SK-N-SH (cell line): ENCODE results near the gene CD244. TPM values are rescaled to one million over a fixed set of nuclear protein-coding genes. Genes with fewer than 3 reads are reported as not detected.
"Not testable (repeated sequence)": the region's sequence is repeated elsewhere in the genome, so short reads cannot be mapped to it uniquely, and the experiment has no call there.

ENCODE experiments used
- CTCF ChIA-PET: fragments of 300-600, 350-600 bp; formaldehyde crosslinking; extraction: SDS; loops from one replicate; lab custom pipeline; 2021; lab: Yijun Ruan, JAX
- POLR2A ChIA-PET: fragments of 350-600 bp; sonication (Branson Sonifier 250); formaldehyde crosslinking; extraction: SDS; loops from one replicate; lab custom pipeline; 2020; ENCODE audit warnings: antibody characterized with exemption, inconsistent platforms; lab: Yijun Ruan, JAX
- DNase-seq: peaks from one replicate; pipeline ENCODE4 v3.0.0; 2012
- H2AFZ ChIP-seq: fragments of 200-600 bp; sonication (generic); 2 replicates; pipeline ENCODE4 v1.8.1; 2016; ENCODE audit warnings: antibody characterized with exemption, mild to moderate bottlenecking, low read depth
- H3F3A ChIP-seq: fragments of 200-600 bp; sonication (generic); replicated peaks from 2 replicates; pipeline ENCODE3; 2016; ENCODE audit warnings: antibody characterized with exemption, mild to moderate bottlenecking; ENCODE audit not compliant: insufficient read depth
- H3K27ac ChIP-seq, 2 experiments: fragments of 200-500 bp in 1 of 2; fragments of 200-600 bp in 1 of 2; sonication (Bioruptor generic) in 1 of 2; sonication (generic), shearing (Covaris generic) in 1 of 2; 2 replicates each; pipeline versions ENCODE4 v1.5.1 to v1.6.1; 2014 to 2016; ENCODE audit warnings: low read depth in 2 of 2, inconsistent platforms in 1 of 2, low read length in 1 of 2, mild to moderate bottlenecking in 1 of 2, mixed read lengths in 1 of 2
- H3K27me3 ChIP-seq: fragments of 200-600 bp; sonication (generic), shearing (Covaris generic); 2 replicates; pipeline ENCODE4 v1.6.1; 2016; ENCODE audit warnings: mixed run types; ENCODE audit not compliant: insufficient read depth
- H3K36me3 ChIP-seq, 2 experiments: fragments of 200-500 bp in 1 of 2; fragments of 200-600 bp in 1 of 2; sonication (Bioruptor generic) in 1 of 2; sonication (generic) in 1 of 2; replicated peaks in 1 of 2; 2 replicates each; pipeline versions ENCODE3 to v1.5.1; 2014 to 2016; ENCODE audit warnings: low read length in 1 of 2, mild to moderate bottlenecking in 1 of 2; ENCODE audit not compliant: insufficient read depth in 2 of 2, control insufficient read depth in 1 of 2
- H3K4me1 ChIP-seq, 2 experiments: fragments of 200-500 bp in 1 of 2; fragments of 200-600 bp in 1 of 2; sonication (Bioruptor generic) in 1 of 2; sonication (generic), shearing (Covaris generic) in 1 of 2; 2 replicates each; pipeline versions ENCODE4 v1.5.1 to v1.6.1; 2014 to 2016; ENCODE audit warnings: low read depth in 1 of 2, low read length in 1 of 2, mixed run types in 1 of 2; ENCODE audit not compliant: insufficient read depth in 2 of 2, control insufficient read depth in 1 of 2
- H3K4me2 ChIP-seq: fragments of 200-600 bp; sonication (generic), shearing (Covaris generic); 2 replicates; pipeline ENCODE4 v1.6.1; 2017; ENCODE audit warnings: mixed run types
- H3K4me3 ChIP-seq, 2 experiments: fragments of 200-500 bp in 1 of 2; fragments of 200-600 bp in 1 of 2; sonication (Bioruptor generic) in 1 of 2; sonication (generic), shearing (Covaris generic) in 1 of 2; 2 replicates each; pipeline versions ENCODE4 v1.5.1 to v1.8.1; 2014 to 2016; ENCODE audit warnings: low read depth in 2 of 2, inconsistent platforms in 1 of 2, low read length in 1 of 2, mild to moderate bottlenecking in 1 of 2, mixed read lengths in 1 of 2, moderate library complexity in 1 of 2
- H3K79me2 ChIP-seq: fragments of 200-600 bp; sonication (generic); 2 replicates; pipeline ENCODE4 v1.8.1; 2017; ENCODE audit warnings: mild to moderate bottlenecking; ENCODE audit not compliant: insufficient read depth
- H3K9ac ChIP-seq: fragments of 200-600 bp; sonication (generic); 2 replicates; pipeline ENCODE4 v1.6.1; 2017; ENCODE audit warnings: mixed run types
- H3K9me2 ChIP-seq: fragments of 200-600 bp; sonication (generic); 2 replicates; pipeline ENCODE4 v1.6.1; 2017; ENCODE audit warnings: mixed run types
- H3K9me3 ChIP-seq: fragments of 200-600 bp; sonication (generic); 2 replicates; pipeline ENCODE4 v1.6.1; 2017; ENCODE audit warnings: mixed run types, mild to moderate bottlenecking, moderate library complexity
- H4K20me1 ChIP-seq: fragments of 200-600 bp; sonication (generic); 2 replicates; pipeline ENCODE4 v1.6.1; 2017; ENCODE audit warnings: mild to moderate bottlenecking, mixed run types; ENCODE audit not compliant: insufficient read depth
- CHD2 ChIP-seq: fragments of 150-350 bp; IDR thresholded peaks from 2 replicates; pipeline ENCODE4 v1.6.1; 2018; ENCODE audit warnings: low read length; ENCODE audit not compliant: partially characterized antibody
- EZH2phosphoT487 ChIP-seq: fragments of 200-600 bp; sonication (generic); IDR thresholded peaks from 2 replicates; pipeline ENCODE4 v1.6.1; 2017; ENCODE audit warnings: low read depth, mixed run types, mild to moderate bottlenecking, antibody characterized with exemption, moderate library complexity, borderline replicate concordance
- FOSL2 ChIP-seq: IDR thresholded peaks from 2 replicates; pipeline ENCODE4 v1.4.0; 2012; ENCODE audit warnings: low read depth, mild to moderate bottlenecking, moderate library complexity, borderline replicate concordance
- FOXM1 ChIP-seq: IDR thresholded peaks from 2 replicates; pipeline ENCODE4 v1.4.0; 2012; ENCODE audit warnings: low read depth, mild to moderate bottlenecking
- GATA2 ChIP-seq: sonication (generic); formaldehyde crosslinking; IDR thresholded peaks from 2 replicates; pipeline ENCODE4 v1.5.0; 2020; ENCODE audit warnings: mild to moderate bottlenecking, missing genetic modification reagents
- MAX ChIP-seq: IDR thresholded peaks from 2 replicates; pipeline ENCODE4 v1.4.0; 2012; ENCODE audit warnings: low read depth
- MEF2A ChIP-seq: IDR thresholded peaks from 2 replicates; pipeline ENCODE4 v1.4.0; 2012; ENCODE audit warnings: low read depth, borderline replicate concordance
- NFIC ChIP-seq: IDR thresholded peaks from 2 replicates; pipeline ENCODE4 v1.4.0; 2012; ENCODE audit warnings: borderline replicate concordance
- NRF1 ChIP-seq: IDR thresholded peaks from 2 replicates; pipeline ENCODE4 v1.6.1; 2012; ENCODE audit warnings: low read depth, mild to moderate bottlenecking, low read length
- PBX3 ChIP-seq: IDR thresholded peaks from 2 replicates; pipeline ENCODE4; 2012
- POLR2AphosphoS5 ChIP-seq: IDR thresholded peaks from 2 replicates; pipeline ENCODE4 v1.6.1; 2012; ENCODE audit warnings: low read depth, low read length
- RFX5 ChIP-seq: IDR thresholded peaks from 2 replicates; pipeline ENCODE4 v1.6.1; 2012; ENCODE audit warnings: mild to moderate bottlenecking, improper control_type of control experiment, low read length
- RXRA ChIP-seq: IDR thresholded peaks from 2 replicates; pipeline ENCODE4 v1.4.0; 2012; ENCODE audit warnings: low read depth, mild to moderate bottlenecking, borderline replicate concordance
- SMC3 ChIP-seq: IDR thresholded peaks from 2 replicates; pipeline ENCODE4 v1.6.1; 2012; ENCODE audit warnings: low read depth, low read length, improper control_type of control experiment
- TAF1 ChIP-seq: IDR thresholded peaks from 2 replicates; pipeline ENCODE4 v1.6.1; 2012; ENCODE audit warnings: low read depth, mild to moderate bottlenecking, low read length, moderate library complexity, borderline replicate concordance
- TCF12 ChIP-seq: IDR thresholded peaks from 2 replicates; pipeline ENCODE4 v1.4.0; 2012
- USF1 ChIP-seq: IDR thresholded peaks from 2 replicates; pipeline ENCODE4 v1.4.0; 2012; ENCODE audit warnings: low read depth, borderline replicate concordance
- USF2 ChIP-seq: fragments of 150-350 bp; IDR thresholded peaks from 2 replicates; pipeline ENCODE4 v1.6.1; 2017; ENCODE audit warnings: antibody characterized with exemption, low read length, low read depth, borderline replicate concordance
- YY1 ChIP-seq: IDR thresholded peaks from 2 replicates; pipeline ENCODE4 v1.4.0; 2012; ENCODE audit warnings: low read depth, mild to moderate bottlenecking
- WGBS: methylation state at CpG from one replicate; pipeline ENCODE4 v1.1.6; 2017; ENCODE audit warnings: low lambda C conversion rate; 5-methylcytosine and 5-hydroxymethylcytosine counted together
- polyA plus RNA-seq, 3 experiments: library from polyadenylated mRNA; depleted of rRNA; stranded (reverse); fragments of >200 nt; gene quantifications; 2 replicates each; pipeline ENCODE4 v1.2.3, GENCODE V29; 2012

The CD244 gene
- polyA plus RNA-seq, 1 of the 3 experiments (the other 2 are of a cell fraction): not detected

GRCh38 chr1:160901768-160902167 is 39.1 kb upstream of the CD244 start:
- Histone ChIP-seq H3K27ac (no peak overlapping the region), H2AFZ (no peak overlapping the region), H3K36me3 (no peaks in the 10 kb centered on the region), H3K9me3 (no peaks in the 10 kb centered on the region), H3K4me2 (no peak overlapping the region), H3K9me2 (no peaks in the 10 kb centered on the region), H3K4me1 (no peaks in the 10 kb centered on the region), H3K79me2 (no peaks in the 10 kb centered on the region), H3K27me3 (no peaks in the 10 kb centered on the region; the same call in 1 of the 2 replicates), H3K9ac (no peak overlapping the region), H3K4me3 (no peak overlapping the region), H4K20me1 (no peaks in the 10 kb centered on the region), H3F3A (no peaks in the 10 kb centered on the region)
- TF ChIP-seq FOSL2: no peak
- no peak for TF ChIP-seq MEF2A
- no peak for TF ChIP-seq RXRA
- no peak for TF ChIP-seq NRF1
- TF ChIP-seq RFX5: no peak
- TF ChIP-seq SMC3: no peak
- TF ChIP-seq GATA2: no peak
- no peak for TF ChIP-seq USF2
- TF ChIP-seq TCF12: no peak
- no peak for TF ChIP-seq USF1
- no peak for TF ChIP-seq FOXM1
- no peak for TF ChIP-seq POLR2AphosphoS5
- TF ChIP-seq EZH2phosphoT487: no peak
- TF ChIP-seq PBX3: no peak
- no peak for TF ChIP-seq MAX
- no peak for TF ChIP-seq YY1
- no peak for TF ChIP-seq TAF1
- TF ChIP-seq NFIC: no peak
- no peak for TF ChIP-seq CHD2
- WGBS: 0% methylated on average over 2 of the region's 2 CpGs
- ChIA-PET CTCF (no interaction called here), POLR2A (no interaction called here)
- DNase-seq: no peak

- H3F3A ChIP-seq: not testable (repeated sequence)
Measured at GRCh38 chr1:160900683-160901082, 38.0 kb upstream of the CD244 start.

GRCh38 chr1:160894368-160895135 is 31.9 kb upstream of the CD244 start:
- H3K79me2 ChIP-seq, H3K4me2 ChIP-seq, H3K9me2 ChIP-seq, H3K9ac ChIP-seq, H3K9me3 ChIP-seq, H4K20me1 ChIP-seq, H2AFZ ChIP-seq, H3K4me1 ChIP-seq, H3K4me3 ChIP-seq, H3K36me3 ChIP-seq, DNase-seq, H3K27ac ChIP-seq, POLR2A ChIA-PET, H3K27me3 ChIP-seq, H3F3A ChIP-seq, CTCF ChIA-PET: not testable (repeated sequence)
- 30% methylated on average over 18 of the region's 18 CpGs for WGBS

More at GRCh38 chr1:160900683-160901082, 38.0 kb upstream of the CD244 start:
- H3K9me2 ChIP-seq, H3K4me2 ChIP-seq, H3K27me3 ChIP-seq, POLR2A ChIA-PET, DNase-seq, H4K20me1 ChIP-seq, H3K4me3 ChIP-seq, H3K9me3 ChIP-seq, H3K79me2 ChIP-seq, H3K27ac ChIP-seq, H3K4me1 ChIP-seq, CTCF ChIA-PET, H2AFZ ChIP-seq, H3K9ac ChIP-seq, H3K36me3 ChIP-seq: not testable (repeated sequence)
- WGBS: 12% methylated on average over 3 of the region's 3 CpGs
